ENCODE measurements around the gene RBM47.

- TF ChIP-seq POLR2A (IDR thresholded peaks at IDR 0.05; ENCODE audit: low read depth, low read length) (no peak), POLR2AphosphoS5 (IDR thresholded peaks at IDR 0.05; ENCODE audit: low read depth, low read length) (no peak)
These were observed 11.8 kb downstream of the RBM47 start for GRCh38 chr4:40617872-40618271.
